Epidermal melanocyte (primary cell): ENCODE data around the gene BABAM2.
"Not testable (repeated sequence)": the region's sequence is repeated elsewhere in the genome, so short reads cannot be mapped to it uniquely, and the experiment has no call there.

Experiments used
- DNase-seq: peaks from one replicate; pipeline ENCODE4 v3.0.0; 2011; ENCODE audit warnings: low spot score; ENCODE audit not compliant: insufficient read length

BABAM2 gene

DNA sequence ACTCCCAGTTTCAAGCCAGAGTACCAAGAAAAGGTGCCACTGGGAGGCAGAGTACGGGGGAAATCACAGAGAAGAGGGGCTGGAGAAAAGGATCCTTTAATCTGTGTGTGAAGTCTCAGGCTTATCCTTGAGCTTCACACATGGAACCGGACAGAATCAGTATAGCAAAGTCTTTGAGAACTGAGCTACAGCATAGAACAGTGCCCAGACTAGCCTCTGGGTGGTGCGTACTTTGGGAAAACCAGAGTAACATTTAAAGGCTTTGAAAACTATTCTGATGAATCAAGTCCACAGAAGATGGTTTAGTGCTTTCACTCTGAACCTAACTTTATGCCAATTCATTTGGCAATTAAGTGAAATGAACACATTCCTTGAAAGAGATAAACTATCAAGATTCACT lies 83.1 kb downstream of the BABAM2 start:
- DNase-seq, result no peak

GRCh38 chr2:27976308-27976707 lies 85.8 kb downstream of the BABAM2 start:
- no peak for DNase-seq

GRCh38 chr2:27977731-27978312 lies 87.3 kb downstream of the BABAM2 start:
- DNase-seq, result no peak

DNA sequence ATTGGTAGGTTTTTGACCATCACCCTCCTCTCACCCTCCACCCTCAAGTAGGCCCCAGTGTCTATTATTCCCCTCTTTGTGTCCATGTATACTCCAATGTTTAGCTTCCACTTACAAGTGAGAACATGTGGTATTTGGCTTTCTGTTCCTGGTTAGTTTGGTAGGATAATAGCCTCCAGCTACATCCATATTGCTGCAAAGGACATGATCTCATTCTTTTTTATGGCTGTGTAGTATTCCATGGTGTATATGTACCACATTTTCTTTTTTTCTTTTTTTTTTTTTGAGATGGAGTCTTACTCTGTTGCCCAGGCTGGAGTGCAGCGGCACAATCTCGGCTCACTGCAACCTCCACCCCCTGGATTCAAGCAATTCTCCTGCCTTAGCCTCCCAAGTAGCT lies 88.2 kb downstream of the BABAM2 start:
- not testable (repeated sequence) for DNase-seq

DNA sequence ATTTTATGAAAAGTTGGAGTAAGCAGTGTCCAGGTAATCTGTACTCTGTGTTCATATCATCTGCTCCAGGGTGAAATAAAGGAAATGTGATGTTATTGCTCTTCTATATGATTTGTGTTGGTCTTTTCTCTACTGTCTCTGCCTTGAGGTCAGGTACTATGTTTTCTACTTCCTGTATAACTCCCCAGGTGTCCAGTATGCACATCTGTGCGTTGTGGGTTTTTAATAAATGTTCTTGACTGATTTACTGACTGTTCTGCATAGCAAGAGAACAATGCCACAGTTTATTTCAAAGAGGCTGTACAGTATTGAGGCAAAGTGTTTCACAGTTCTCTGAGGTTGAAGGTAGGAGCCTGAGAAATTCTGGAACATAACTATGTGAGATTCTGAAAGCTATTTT lies 89.7 kb downstream of the BABAM2 start:
- DNase-seq, result no peak

DNA sequence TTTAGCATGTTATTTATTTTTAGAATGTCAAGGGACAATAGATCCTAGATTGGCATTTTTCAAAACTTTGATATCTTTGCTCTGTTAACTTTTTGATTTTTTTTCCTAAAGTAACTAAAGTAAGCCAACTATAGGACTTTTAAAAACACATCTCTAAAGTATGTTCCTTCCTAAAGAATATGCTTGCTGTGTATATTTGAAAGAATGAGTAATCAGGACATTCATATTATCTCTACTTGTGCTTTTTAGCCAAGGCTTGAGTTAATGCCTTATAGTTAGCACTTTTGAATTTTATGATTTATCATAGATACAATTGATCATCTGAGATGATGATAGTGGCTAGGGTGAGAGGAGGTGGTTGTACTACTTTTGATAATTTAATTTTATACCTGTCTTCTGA lies 93.6 kb downstream of the BABAM2 start:
- no peak for DNase-seq

DNA sequence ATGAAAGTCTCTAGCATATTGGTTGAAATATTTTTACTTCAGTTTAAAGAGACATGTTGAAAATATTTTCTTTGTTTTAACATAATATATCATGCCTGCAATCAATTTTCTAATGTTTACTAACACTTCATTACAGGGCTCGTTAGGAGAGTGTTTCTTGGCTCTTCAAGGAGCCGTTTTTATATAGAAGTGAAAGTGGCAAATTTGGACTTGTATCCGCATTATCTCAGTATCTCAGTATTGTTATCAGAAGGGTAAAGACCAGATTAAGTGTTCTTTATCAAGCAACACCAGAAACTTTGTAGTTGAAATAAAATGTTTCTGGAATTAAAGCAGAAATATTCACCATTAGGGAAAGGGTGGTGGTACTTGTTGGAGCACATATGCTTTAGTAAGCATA lies 97.8 kb downstream of the BABAM2 start:
- no peak for DNase-seq

GRCh38 chr2:27988718-27989117 lies 98.2 kb downstream of the BABAM2 start:
- no peak for DNase-seq

- DNase-seq, result no peak
These were observed 98.6 kb downstream of the BABAM2 start for GRCh38 chr2:27989149-27989548.

DNA sequence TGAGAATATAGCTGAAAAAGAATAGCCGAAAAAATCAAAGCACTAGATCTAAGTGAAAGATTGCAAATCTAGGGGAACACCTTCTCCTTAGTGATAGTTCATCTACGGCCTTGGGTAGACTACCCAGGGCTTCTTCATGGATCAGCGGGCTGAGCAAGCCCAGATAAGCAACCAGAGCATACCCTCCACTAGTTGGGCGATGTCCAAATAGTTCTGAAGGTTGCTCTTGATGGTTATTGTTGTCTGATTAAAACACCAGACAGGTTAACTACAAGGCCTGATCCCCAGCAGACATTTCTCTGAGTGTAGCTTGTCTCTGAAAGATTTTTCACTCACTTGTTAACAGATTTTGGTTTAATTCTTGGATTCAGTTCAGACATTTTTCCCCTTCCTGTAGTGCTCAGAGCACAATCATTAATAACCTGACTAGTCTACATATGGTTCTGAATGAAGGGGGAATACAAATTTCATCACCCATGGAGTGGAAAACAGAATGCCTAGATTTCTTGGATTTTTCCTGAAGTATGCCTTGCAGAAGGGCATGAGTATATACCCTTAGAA lies 99.6 kb downstream of the BABAM2 start:
- no peak for DNase-seq

GRCh38 chr2:27991146-27991545 lies 100.6 kb downstream of the BABAM2 start:
- no peak for DNase-seq

DNA sequence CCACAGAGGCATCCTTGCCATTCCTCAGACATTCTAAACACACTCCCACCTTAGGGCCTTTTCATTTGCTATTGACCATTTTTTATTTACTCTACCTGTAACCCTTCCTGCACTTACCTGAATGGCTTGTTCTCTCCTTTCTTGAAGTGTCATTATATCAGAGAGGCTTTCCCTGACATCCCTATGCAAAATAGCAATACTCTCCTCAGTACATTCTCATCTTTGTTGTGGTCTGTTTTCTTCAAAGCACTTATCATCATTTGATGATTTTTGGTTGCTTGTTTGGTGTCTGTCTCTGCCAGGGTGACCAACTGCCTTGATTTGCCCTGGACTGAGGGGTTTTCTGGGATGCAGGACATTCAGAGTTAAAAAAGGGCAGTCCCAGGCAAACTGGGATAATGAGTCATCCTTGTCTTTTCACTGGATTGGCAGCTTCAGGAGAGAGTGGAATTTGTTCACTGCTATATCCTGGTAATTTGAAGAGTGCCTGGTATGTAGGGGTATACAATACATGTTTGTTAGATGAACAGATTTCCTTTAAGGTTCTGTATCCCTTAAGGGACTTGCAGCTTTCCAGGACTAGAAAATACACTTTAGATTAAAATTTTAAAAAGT lies 102.4 kb downstream of the BABAM2 start:
- DNase-seq, result peak; percentile 38

- no peak for DNase-seq
These were observed 102.9 kb downstream of the BABAM2 start for GRCh38 chr2:27993402-27993787.

DNA sequence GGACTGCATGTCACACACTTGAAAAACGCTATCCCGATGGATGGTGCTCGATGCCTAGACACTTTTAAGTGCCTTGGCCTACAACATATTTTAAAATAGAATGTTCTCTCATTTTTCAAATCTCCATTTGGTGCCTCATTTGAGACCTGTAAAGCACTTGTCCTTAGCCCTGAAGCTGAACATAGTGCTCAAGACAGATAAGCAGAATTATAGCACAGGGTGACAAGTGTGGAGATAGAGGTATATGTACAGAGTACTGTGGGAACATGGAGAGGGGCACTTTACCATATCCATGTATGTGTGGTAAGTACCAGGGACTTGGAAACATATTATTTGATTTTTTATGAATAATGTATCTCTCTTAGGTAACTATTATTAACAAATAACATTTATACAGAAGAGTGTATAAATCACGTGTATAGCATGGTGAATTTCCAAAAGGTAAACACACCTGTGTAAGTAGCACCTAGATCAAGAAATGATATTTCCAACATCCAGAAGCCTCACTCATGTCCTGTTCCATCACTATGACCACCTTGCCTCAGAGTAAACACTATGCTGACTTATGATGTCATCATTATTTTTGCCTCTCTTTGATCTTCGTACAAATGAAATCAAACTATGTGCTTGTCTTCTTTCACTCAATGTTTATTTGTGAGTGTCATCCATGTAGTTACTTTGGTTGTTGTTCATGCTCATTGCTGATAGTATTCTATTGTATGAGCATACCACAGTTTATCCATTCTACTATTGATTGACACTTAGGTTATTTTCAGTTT lies 103.6 kb downstream of the BABAM2 start:
- DNase-seq, result no peak

DNA sequence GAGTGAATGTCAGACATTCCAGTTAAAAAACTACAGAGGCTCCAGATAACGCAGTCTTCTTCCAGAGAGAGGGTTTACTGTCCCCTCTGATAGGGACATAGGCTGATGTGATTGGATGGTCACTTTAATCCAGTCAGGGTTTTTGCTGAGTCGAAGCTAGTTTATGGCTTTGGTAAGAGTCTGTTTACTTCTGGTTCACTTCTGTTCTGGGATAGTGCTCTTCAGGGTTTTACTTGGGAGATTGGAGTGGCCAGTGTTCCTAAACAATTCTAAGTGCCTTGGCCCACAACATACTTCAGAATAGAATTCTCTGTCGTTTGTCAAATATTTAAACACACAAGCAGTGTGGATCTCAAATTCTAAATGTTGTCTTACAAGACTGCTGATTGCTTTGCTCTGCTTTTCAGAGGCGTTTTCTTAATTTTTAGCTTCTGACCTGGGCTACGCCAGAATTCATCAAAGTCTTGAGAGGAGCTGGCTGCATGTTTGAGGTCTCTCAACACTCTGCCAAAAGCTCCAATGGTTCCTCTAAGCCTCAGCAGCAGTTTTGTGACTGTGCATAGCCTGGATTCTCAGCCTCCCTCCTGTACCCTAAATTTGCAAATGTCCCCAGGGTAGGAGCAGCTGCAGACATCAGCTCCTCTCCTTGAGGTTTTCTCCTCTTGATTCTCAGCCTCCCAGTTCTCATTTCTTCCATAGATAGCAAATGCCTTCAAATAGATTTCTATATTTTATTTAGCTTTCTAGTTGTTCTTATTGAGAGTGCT lies 105.8 kb downstream of the BABAM2 start:
- DNase-seq, result no peak

DNA sequence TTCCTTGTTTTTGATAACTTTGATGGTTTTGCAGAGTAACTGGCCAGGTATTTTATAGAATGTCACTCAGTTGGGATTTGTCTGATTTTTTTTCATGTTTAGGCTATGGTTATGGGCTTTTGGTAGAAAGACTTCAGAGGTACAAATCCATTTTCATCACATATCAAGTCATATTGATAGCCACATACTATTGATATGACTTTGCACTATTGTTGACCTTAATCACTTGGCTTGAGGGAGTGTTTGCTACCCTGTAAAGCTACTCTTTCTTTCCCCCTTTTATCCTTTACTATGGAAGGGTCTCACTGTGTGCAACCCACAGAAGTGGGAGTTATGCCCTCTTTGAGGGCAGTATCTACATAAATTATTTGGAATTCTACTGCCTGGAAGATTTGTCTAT lies 109.8 kb downstream of the BABAM2 start:
- DNase-seq, result no peak

DNA sequence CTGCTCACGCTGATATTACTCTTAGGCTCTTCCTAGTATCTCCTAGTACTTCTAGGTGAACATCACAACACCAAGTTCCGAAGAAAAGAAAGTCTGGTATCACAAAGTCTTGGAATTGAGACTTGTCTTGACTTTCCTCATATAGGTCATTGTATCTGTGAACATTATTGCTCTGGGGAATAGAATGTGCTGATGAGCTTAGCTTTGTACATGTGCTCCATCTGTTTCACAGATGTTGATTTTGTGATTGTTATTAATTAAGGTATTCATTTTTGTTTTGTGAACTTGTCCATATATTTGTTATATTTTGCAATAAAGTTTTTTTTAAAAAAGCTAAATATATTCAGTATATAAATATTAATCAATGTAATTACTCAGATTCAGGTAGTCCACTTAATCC lies 111.7 kb downstream of the BABAM2 start:
- DNase-seq, result no peak

- no peak for DNase-seq
These were observed 113.6 kb downstream of the BABAM2 start for GRCh38 chr2:28004086-28004485.

DNA sequence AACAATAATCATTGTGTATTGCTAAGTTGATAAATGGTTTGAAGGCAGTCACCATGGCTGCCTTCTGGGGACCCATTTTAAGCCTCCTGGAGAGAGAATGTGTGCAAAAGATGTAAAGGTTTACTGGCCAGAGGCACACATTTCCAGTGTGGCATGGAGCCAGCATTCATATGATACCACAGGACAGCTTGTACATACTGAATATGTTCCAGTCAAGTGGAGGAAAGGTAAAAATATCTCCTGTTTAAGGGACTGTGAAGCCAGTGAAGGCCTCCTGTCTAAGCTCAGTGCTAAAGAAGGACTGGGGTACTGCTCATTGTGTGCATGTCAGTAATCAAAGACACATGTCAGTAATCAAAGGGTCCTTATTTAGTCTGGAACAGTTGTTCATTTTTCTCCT lies 119.2 kb downstream of the BABAM2 start:
- DNase-seq, result no peak

GRCh38 chr2:28011322-28011737 lies 120.8 kb downstream of the BABAM2 start:
- no peak for DNase-seq

- not testable (repeated sequence) for DNase-seq
These were observed 127.9 kb downstream of the BABAM2 start for GRCh38 chr2:28018474-28018873.

- not testable (repeated sequence) for DNase-seq
These were observed 129.0 kb downstream of the BABAM2 start for GRCh38 chr2:28019521-28019920.
